Osteoblast (primary cell): ENCODE measurements around the gene KCNA1. TPM values are rescaled to one million over a fixed set of nuclear protein-coding genes. Genes with fewer than 3 reads are reported as not detected.

Experiments used
- DNase-seq: peaks from one replicate; pipeline ENCODE4 v3.0.0; 2011; ENCODE audit warnings: low spot score, mixed read lengths; ENCODE audit not compliant: insufficient read length; ENCODE audit errors: missing footprints
- H2AFZ ChIP-seq: 2 replicates; pipeline ENCODE4 v1.6.0; 2011; ENCODE audit warnings: mild to moderate bottlenecking, low read length
- H3K27ac ChIP-seq: 2 replicates; pipeline ENCODE4 v1.5.1; 2011; ENCODE audit warnings: mild to moderate bottlenecking, low read depth, low read length, moderate library complexity
- H3K27me3 ChIP-seq: 2 replicates; pipeline ENCODE4 v1.6.0; 2012; ENCODE audit warnings: mild to moderate bottlenecking, control low read depth, inconsistent platforms, low read length, moderate library complexity; ENCODE audit not compliant: insufficient read depth
- H3K36me3 ChIP-seq: 2 replicates; pipeline ENCODE4 v1.5.1; 2011; ENCODE audit warnings: mild to moderate bottlenecking, low read length, control low read depth, moderate library complexity; ENCODE audit not compliant: insufficient read depth
- H3K4me1 ChIP-seq: 2 replicates; pipeline ENCODE4 v1.5.1; 2011; ENCODE audit warnings: mild to moderate bottlenecking, low read length, control low read depth, moderate library complexity; ENCODE audit not compliant: insufficient read depth
- H3K4me2 ChIP-seq: 2 replicates; pipeline ENCODE4 v1.6.0; 2011; ENCODE audit warnings: mild to moderate bottlenecking, low read length; ENCODE audit not compliant: insufficient read depth
- H3K4me3 ChIP-seq: fragments of 200-600 bp; sonication (generic); 3 replicates; pipeline ENCODE4 v1.5.1; 2012; ENCODE audit warnings: mild to moderate bottlenecking, low read length, inconsistent platforms; ENCODE audit not compliant: insufficient read depth
- H3K79me2 ChIP-seq: 2 replicates; pipeline ENCODE4 v1.6.0; 2012; ENCODE audit warnings: mild to moderate bottlenecking, low read length, control low read depth, inconsistent platforms; ENCODE audit not compliant: insufficient read depth
- H3K9me3 ChIP-seq: 2 replicates; pipeline ENCODE4 v1.5.1; 2011; ENCODE audit warnings: low read depth, low read length, control low read depth
- H4K20me1 ChIP-seq: 2 replicates; pipeline ENCODE4 v1.6.0; 2012; ENCODE audit warnings: mild to moderate bottlenecking, low read length, control low read depth; ENCODE audit not compliant: insufficient read depth
- total RNA-seq: library from RNA; depleted of rRNA; stranded (reverse); fragments of >200 nt; gene quantifications from 2 replicates; pipeline ENCODE4 v1.2.3, GENCODE V29; 2012
- TF ChIP-seq, protein P1 (sequence below): IDR thresholded peaks from 2 replicates; pipeline ENCODE4 v1.5.1; 2011; ENCODE audit warnings: mild to moderate bottlenecking, low read depth, low read length, moderate library complexity; ENCODE audit errors: extremely low read depth

KCNA1 gene
- total RNA-seq, 1 donor, result under 0.01 TPM

DNA sequence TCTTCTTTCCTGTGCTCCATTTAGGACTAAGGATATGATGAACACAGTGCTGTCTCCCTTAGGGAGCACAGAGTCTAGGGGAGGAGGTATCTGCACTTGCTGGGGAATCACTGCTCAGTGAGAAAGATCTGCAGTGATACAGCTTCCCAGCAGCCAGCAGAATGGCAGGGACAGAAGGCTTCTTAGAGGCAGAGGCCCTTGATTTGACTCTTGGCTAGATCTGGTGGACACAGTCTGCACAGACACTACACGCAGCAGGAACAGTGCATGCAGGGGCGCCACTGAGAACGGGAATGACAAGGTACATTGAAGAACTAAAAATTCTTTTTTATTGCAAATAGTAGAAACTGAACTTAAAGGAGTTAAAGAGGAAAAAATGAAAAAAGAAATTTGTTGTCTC is 51.6 kb downstream of the KCNA1 start:
- no peak for DNase-seq
- H2AFZ ChIP-seq, result no peak overlapping the region
- H3K4me1 ChIP-seq, result no peaks in the 10 kb centered on the region
- H3K4me2 ChIP-seq, result no peak overlapping the region
- no peak overlapping the region for H3K27ac ChIP-seq
- H3K79me2 ChIP-seq, result no peaks in the 10 kb centered on the region
- no peak overlapping the region for H3K4me3 ChIP-seq
- H4K20me1 ChIP-seq, result no peaks in the 10 kb centered on the region
- no peaks in the 10 kb centered on the region for H3K36me3 ChIP-seq
- H3K27me3 ChIP-seq, result no peaks in the 10 kb centered on the region
- no peaks in the 10 kb centered on the region for H3K9me3 ChIP-seq
- TF ChIP-seq, protein P1, sequence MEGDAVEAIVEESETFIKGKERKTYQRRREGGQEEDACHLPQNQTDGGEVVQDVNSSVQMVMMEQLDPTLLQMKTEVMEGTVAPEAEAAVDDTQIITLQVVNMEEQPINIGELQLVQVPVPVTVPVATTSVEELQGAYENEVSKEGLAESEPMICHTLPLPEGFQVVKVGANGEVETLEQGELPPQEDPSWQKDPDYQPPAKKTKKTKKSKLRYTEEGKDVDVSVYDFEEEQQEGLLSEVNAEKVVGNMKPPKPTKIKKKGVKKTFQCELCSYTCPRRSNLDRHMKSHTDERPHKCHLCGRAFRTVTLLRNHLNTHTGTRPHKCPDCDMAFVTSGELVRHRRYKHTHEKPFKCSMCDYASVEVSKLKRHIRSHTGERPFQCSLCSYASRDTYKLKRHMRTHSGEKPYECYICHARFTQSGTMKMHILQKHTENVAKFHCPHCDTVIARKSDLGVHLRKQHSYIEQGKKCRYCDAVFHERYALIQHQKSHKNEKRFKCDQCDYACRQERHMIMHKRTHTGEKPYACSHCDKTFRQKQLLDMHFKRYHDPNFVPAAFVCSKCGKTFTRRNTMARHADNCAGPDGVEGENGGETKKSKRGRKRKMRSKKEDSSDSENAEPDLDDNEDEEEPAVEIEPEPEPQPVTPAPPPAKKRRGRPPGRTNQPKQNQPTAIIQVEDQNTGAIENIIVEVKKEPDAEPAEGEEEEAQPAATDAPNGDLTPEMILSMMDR, result no peak

DNA sequence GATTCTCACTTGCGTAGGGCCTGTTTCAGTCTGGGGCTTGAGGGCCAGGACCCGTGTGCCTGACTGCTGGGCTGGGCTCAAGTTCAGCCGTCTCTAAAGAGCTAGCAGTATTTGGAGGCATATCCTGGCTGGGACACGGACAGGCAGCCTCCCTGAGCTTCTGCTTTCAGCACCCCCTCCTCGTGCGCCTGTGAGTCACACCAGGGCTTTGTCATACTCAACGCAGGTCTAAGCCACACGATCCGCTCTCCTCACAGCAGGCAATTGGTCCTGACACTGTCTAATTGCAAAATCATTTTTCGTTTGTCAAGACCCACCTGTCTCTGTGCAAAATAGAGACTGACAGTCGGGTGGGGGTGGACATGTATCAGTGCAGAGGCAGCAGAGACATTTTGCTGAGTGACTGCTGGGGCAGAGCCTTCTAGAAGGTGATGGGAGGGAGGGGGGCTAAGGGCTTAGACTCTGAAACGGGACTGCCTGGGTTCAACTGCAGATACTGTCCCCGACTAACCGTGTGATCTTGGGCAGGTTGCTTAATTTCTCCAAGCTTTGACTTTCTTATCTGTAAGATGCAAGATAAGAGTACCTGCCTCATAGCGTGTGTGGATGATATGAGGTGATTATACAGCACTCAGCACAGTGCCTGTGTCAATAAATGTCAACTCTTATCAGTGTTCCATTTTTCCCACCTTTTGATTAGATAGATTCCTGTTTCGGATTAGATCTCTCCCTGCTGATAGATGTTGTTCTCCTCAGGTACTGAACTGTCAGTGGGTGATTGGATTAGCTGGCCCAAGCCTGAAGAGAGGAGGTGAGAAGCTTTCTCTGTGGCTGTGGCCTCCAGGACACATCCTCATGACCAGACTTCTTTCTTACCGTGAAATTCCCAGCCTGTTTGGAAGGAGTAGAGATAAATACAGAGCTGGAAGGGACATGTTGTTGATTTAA is 53.1 kb downstream of the KCNA1 start:
- DNase-seq, result no peak
- H3K27me3 ChIP-seq, result no peaks in the 10 kb centered on the region
- H3K79me2 ChIP-seq, result no peaks in the 10 kb centered on the region
- H4K20me1 ChIP-seq, result no peaks in the 10 kb centered on the region
- no peaks in the 10 kb centered on the region for H3K4me1 ChIP-seq
- no peaks in the 10 kb centered on the region for H3K9me3 ChIP-seq
- no peak overlapping the region for H3K27ac ChIP-seq
- no peak overlapping the region for H3K4me3 ChIP-seq
- no peak overlapping the region for H2AFZ ChIP-seq
- TF ChIP-seq, protein P1, result no peak
- no peak overlapping the region for H3K4me2 ChIP-seq
- no peaks in the 10 kb centered on the region for H3K36me3 ChIP-seq

Other genes starting within 250 kb of the KCNA1 start
- gene GALNT8, start 189.5 kb upstream of the KCNA1 start, total RNA-seq, result not detected in 2 replicates
- not detected in 2 replicates for gene KCNA5, start 134.0 kb downstream of the KCNA1 start, total RNA-seq